OCI-LY7 (cell line): ENCODE measurements around the gene ZNF552.
A peak's percentile ranks its signal among the peaks of the same experiment; 100 is the strongest.

ENCODE experiments used
- EZH2phosphoT487 ChIP-seq: fragments of 200-600 bp; sonication (generic); IDR thresholded peaks from 2 replicates; pipeline ENCODE4 v1.6.1; 2018; ENCODE audit warnings: low read depth, borderline replicate concordance, mild to moderate bottlenecking, mixed run types, antibody characterized with exemption, low read length, moderate library complexity, mixed read lengths
- TF ChIP-seq, protein P1 (sequence below): fragments of 200-600 bp; sonication (generic); conservative IDR thresholded peaks from 2 replicates; pipeline ENCODE4 v1.5.1; 2014; ENCODE audit warnings: mild to moderate bottlenecking, antibody characterized with exemption, low read length, moderate library complexity, mixed read lengths

DNA sequence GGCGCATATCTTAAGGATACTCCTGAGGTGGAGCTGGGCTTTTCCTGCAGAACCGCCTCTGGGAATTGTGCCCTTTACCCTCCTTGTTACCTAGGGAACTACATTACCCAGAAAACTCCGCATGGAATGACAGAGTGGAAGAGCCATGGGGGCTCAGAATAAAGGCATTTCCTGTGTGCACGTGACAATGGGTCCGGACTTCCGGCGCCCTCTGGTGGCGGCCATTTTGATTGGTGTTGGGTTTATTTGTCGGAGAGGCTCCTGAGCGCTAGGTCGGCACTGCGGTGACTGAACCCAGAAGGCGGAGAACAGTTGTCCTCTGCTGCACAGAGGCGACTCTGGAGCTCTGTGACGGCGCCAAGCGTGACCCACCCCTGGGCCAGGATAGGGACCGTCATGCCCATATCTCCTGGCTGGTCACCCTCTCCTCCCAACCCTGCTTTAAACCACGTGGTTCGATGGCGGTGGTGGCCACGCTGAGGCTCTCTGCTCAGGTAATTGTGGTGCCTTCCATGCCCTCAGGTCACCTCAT is 15.4 kb upstream of the ZNF552 start, which contains the start of gene ZNF587B:
- TF ChIP-seq, protein P1, sequence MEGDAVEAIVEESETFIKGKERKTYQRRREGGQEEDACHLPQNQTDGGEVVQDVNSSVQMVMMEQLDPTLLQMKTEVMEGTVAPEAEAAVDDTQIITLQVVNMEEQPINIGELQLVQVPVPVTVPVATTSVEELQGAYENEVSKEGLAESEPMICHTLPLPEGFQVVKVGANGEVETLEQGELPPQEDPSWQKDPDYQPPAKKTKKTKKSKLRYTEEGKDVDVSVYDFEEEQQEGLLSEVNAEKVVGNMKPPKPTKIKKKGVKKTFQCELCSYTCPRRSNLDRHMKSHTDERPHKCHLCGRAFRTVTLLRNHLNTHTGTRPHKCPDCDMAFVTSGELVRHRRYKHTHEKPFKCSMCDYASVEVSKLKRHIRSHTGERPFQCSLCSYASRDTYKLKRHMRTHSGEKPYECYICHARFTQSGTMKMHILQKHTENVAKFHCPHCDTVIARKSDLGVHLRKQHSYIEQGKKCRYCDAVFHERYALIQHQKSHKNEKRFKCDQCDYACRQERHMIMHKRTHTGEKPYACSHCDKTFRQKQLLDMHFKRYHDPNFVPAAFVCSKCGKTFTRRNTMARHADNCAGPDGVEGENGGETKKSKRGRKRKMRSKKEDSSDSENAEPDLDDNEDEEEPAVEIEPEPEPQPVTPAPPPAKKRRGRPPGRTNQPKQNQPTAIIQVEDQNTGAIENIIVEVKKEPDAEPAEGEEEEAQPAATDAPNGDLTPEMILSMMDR, result peak; percentile 78
- no peak for TF ChIP-seq EZH2phosphoT487
